GM18507 (cell line): ENCODE measurements around the gene AMER3.
A peak's percentile ranks its signal among the peaks of the same experiment; 100 is the strongest.
"Not testable (repeated sequence)": the region's sequence is repeated elsewhere in the genome, so short reads cannot be mapped to it uniquely, and the experiment has no call there.

Experiments used
- DNase-seq: peaks from one replicate; pipeline ENCODE4 v3.0.0; 2011; ENCODE audit warnings: low read depth; ENCODE audit not compliant: insufficient read length; ENCODE audit errors: extremely low spot score
- FAIRE-seq: peaks from 2 replicates; lab custom pipeline; 2011; peaks lifted over from hg19 to GRCh38; lab: Jason Lieb, UNC

Gene AMER3

GRCh38 chr2:130755256-130756052 is at the start of gene AMER3:
Gene AMER3, plus strand, starts transcription at chr2:130755540. Its CDS starts 6,533 bp downstream, at chr2:130762073.
- FAIRE-seq (no peak), DNase-seq (no peak)

GRCh38 chr2:130714795-130715194 is 40.5 kb upstream of the AMER3 start:
- not testable (repeated sequence) for FAIRE-seq, DNase-seq

GRCh38 chr2:130720036-130720435 is 35.3 kb upstream of the AMER3 start:
- no peak for DNase-seq

GRCh38 chr2:130720528-130720927 is 34.8 kb upstream of the AMER3 start:
- DNase-seq = no peak
- FAIRE-seq = no peak

More at GRCh38 chr2:130720036-130720435, 35.3 kb upstream of the AMER3 start:
- FAIRE-seq = no peak

- DNase-seq = no peak
- no peak for FAIRE-seq
Measured at GRCh38 chr2:130724455-130724854, 30.9 kb upstream of the AMER3 start.

- no peak for DNase-seq
- FAIRE-seq = no peak
Measured at GRCh38 chr2:130726614-130727180, 28.6 kb upstream of the AMER3 start.

GRCh38 chr2:130727286-130727924 is 27.9 kb upstream of the AMER3 start:
- peak; percentile 48 for DNase-seq
- peak; percentile 94 for FAIRE-seq

- FAIRE-seq (no peak), DNase-seq (no peak)
Measured at GRCh38 chr2:130728007-130728454, 27.3 kb upstream of the AMER3 start.

GRCh38 chr2:130728549-130729316 is 26.6 kb upstream of the AMER3 start, which contains the start of gene GPR148:
Gene GPR148, plus strand, starts transcription at chr2:130729070. Its CDS starts 82 bp downstream, at chr2:130729152.
- DNase-seq (no peak), FAIRE-seq (no peak)

GRCh38 chr2:130729322-130730299 is 25.7 kb upstream of the AMER3 start:
- FAIRE-seq (no peak), DNase-seq (no peak)

- not testable (repeated sequence) for FAIRE-seq, DNase-seq
Measured at GRCh38 chr2:130732257-130732656, 23.1 kb upstream of the AMER3 start.

GRCh38 chr2:130735200-130735599 is 20.1 kb upstream of the AMER3 start:
- no peak for FAIRE-seq
- DNase-seq = no peak

- no peak for FAIRE-seq
Measured at GRCh38 chr2:130736487-130736886, 18.9 kb upstream of the AMER3 start.

GRCh38 chr2:130737592-130737991 is 17.7 kb upstream of the AMER3 start:
- DNase-seq (no peak), FAIRE-seq (no peak)

More at GRCh38 chr2:130736487-130736886, 18.9 kb upstream of the AMER3 start:
- DNase-seq = no peak

GRCh38 chr2:130740671-130741070 is 14.7 kb upstream of the AMER3 start:
- DNase-seq (no peak), FAIRE-seq (no peak)

- FAIRE-seq (no peak), DNase-seq (no peak)
Measured at GRCh38 chr2:130743278-130743677, 12.1 kb upstream of the AMER3 start.

GRCh38 chr2:130744287-130745117 is 10.8 kb upstream of the AMER3 start:
- FAIRE-seq (no peak), DNase-seq (no peak)

- DNase-seq (no peak), FAIRE-seq (no peak)
Measured at GRCh38 chr2:130749078-130749477, 6.3 kb upstream of the AMER3 start.
